K562 (cell line): ENCODE data around the gene LRRC47. TPM values are rescaled to one million over a fixed set of nuclear protein-coding genes. Genes with fewer than 3 reads are reported as not detected.
"Not testable (repeated sequence)": the region's sequence is repeated elsewhere in the genome, so short reads cannot be mapped to it uniquely, and the experiment has no call there.

Experiments used
- ATAC-seq: fragments of 200-7000 bp; cut with Tn5 transposase; 3 replicates; pipeline ENCODE4 v1.9.1; 2020; ENCODE audit warnings: moderate library complexity
- BruUV-seq: library from RNA; stranded (reverse); fragments of 400-500 nt; replicated peaks from 2 replicates; lab custom pipeline; 2021; lab: Mats Ljungman, UMichigan
- CTCF ChIA-PET: fragments of 300-600 bp; formaldehyde crosslinking; extraction: SDS; loops from one replicate; lab custom pipeline; 2021; ENCODE audit warnings: low intra/inter-chr PET ratio; lab: Yijun Ruan, JAX
- POLR2A ChIA-PET: fragments of 300-600, 350-650 bp; sonication (Branson Sonifier 250); formaldehyde crosslinking; extraction: SDS; loops from one replicate; lab custom pipeline; 2021; ENCODE audit warnings: antibody characterized with exemption, inconsistent platforms; lab: Yijun Ruan, JAX
- DNase-seq, 4 experiments: peaks; one replicate each; pipeline versions ENCODE4 v3.0.0 to v3.0.0-alpha.2; 2011 to 2018; ENCODE audit warnings: low spot score in 3 of 4, mixed read lengths in 3 of 4; ENCODE audit errors: extremely low read depth in 1 of 4
- FAIRE-seq: peaks from 2 replicates; lab custom pipeline; 2011; peaks lifted over from hg19 to GRCh38; lab: Jason Lieb, UNC
- H2AFZ ChIP-seq: 2 replicates; pipeline ENCODE4 v1.6.0; 2011; ENCODE audit warnings: low read depth, low read length, control low read depth, inconsistent platforms
- H3K27ac ChIP-seq: fragments of 200-600 bp; 3 replicates; pipeline ENCODE4 v1.8.0; 2011; ENCODE audit warnings: low read depth, mild to moderate bottlenecking, control low read depth, inconsistent platforms, low read length, moderate library complexity, mixed read lengths; ENCODE audit errors: extremely low read depth
- H3K27me3 ChIP-seq, 2 experiments: fragments of 300-600 bp in 1 of 2; 2 replicates in 1 of 2; 3 replicates in 1 of 2; pipeline versions ENCODE4 v1.6.0 to v1.8.0; 2011; ENCODE audit warnings: inconsistent platforms in 2 of 2, low read length in 2 of 2, mild to moderate bottlenecking in 1 of 2, mixed read lengths in 1 of 2, moderate library complexity in 1 of 2; ENCODE audit not compliant: control insufficient read depth in 2 of 2, insufficient read depth in 2 of 2
- H3K36me3 ChIP-seq: fragments of 300-600 bp; 3 replicates; pipeline ENCODE4 v1.8.0; 2011; ENCODE audit warnings: mild to moderate bottlenecking, low read length, inconsistent platforms; ENCODE audit not compliant: control insufficient read depth, insufficient read depth
- H3K4me1 ChIP-seq, 2 experiments: fragments of 200-600 bp in 1 of 2; replicated peaks in 1 of 2; 2 replicates in 1 of 2; 3 replicates in 1 of 2; pipeline versions ENCODE4 v1.5.1 to v1.8.0; 2011; ENCODE audit warnings: inconsistent platforms in 2 of 2, low read length in 2 of 2, mild to moderate bottlenecking in 1 of 2, mixed read lengths in 1 of 2, moderate library complexity in 1 of 2; ENCODE audit not compliant: control insufficient read depth in 2 of 2, insufficient read depth in 2 of 2
- H3K4me2 ChIP-seq: 2 replicates; pipeline ENCODE4 v1.6.1; 2011; ENCODE audit warnings: low read length, control low read depth, inconsistent platforms, mixed read lengths; ENCODE audit not compliant: insufficient read depth
- H3K4me3 ChIP-seq: fragments of 200-600 bp; sonication (generic), shearing (Covaris generic); 2 replicates; pipeline ENCODE4 v1.5.1; 2016; ENCODE audit warnings: control low read depth, inconsistent platforms
- H3K79me2 ChIP-seq: fragments of 200-600 bp; 3 replicates; pipeline ENCODE4 v1.8.0; 2011; ENCODE audit warnings: low read length, inconsistent platforms; ENCODE audit not compliant: control insufficient read depth, insufficient read depth
- H3K9ac ChIP-seq, 2 experiments: 2 replicates each; pipeline versions ENCODE4 v1.6.0 to v1.6.1; 2011; ENCODE audit warnings: low read depth in 2 of 2, low read length in 2 of 2, control low read depth in 1 of 2, inconsistent platforms in 1 of 2, mild to moderate bottlenecking in 1 of 2, mixed read lengths in 1 of 2; ENCODE audit not compliant: insufficient read depth in 1 of 2
- H3K9me1 ChIP-seq: one replicate; pipeline ENCODE4 v1.6.0; 2011; ENCODE audit warnings: inconsistent platforms, mild to moderate bottlenecking, low read length, moderate library complexity; ENCODE audit not compliant: control insufficient read depth, insufficient read depth
- H3K9me3 ChIP-seq: replicated peaks from 2 replicates; pipeline ENCODE4 v1.5.1; 2011; ENCODE audit warnings: low read depth, low read length, inconsistent platforms; ENCODE audit not compliant: control insufficient read depth, insufficient read depth
- H4K20me1 ChIP-seq: replicated peaks from 2 replicates; pipeline ENCODE4 v1.6.1; 2011; ENCODE audit warnings: low read length, inconsistent platforms, mixed read lengths; ENCODE audit not compliant: control insufficient read depth, insufficient read depth
- ATF3 ChIP-seq, 2 experiments: fragments of 450-650 bp in 1 of 2; sonication (generic) in 1 of 2; formaldehyde crosslinking in 1 of 2; IDR thresholded peaks in 1 of 2; conservative IDR thresholded peaks in 1 of 2; 2 replicates each; pipeline versions ENCODE4 v1.6.1 to v1.8.1; 2016 to 2023; ENCODE audit warnings: mild to moderate bottlenecking in 2 of 2, moderate library complexity in 2 of 2, inconsistent platforms in 1 of 2, missing genetic modification reagents in 1 of 2
- ZNF121 ChIP-seq: sonication (generic); formaldehyde crosslinking; conservative IDR thresholded peaks from 2 replicates; pipeline ENCODE4 v1.8.0; 2022; ENCODE audit warnings: missing genetic modification reagents
- WGBS: fragments of 100-300 bp; shearing (Covaris generic); methylation state at CpG from one replicate; pipeline ENCODE4 v1.1.6; 2016; ENCODE audit warnings: low coverage, mixed read lengths; ENCODE audit not compliant: insufficient coverage; ENCODE audit errors: missing lambda C conversion rate; 5-methylcytosine and 5-hydroxymethylcytosine counted together
- in situ Hi-C: fragments of 300-500 bp; cut with MboI; formaldehyde crosslinking; loops from 4 replicates; pipeline ENCODE4 v1.15.0; 2018; ENCODE audit warnings: inconsistent platforms, mixed read lengths
- intact Hi-C: fragments of 100-400 bp; cut with micrococcal nuclease; formaldehyde crosslinking; loops from 2 replicates; pipeline ENCODE4 v1.14.2; 2022
- polyA plus RNA-seq, 8 experiments: library from polyadenylated mRNA; depleted of rRNA in 4 of 8; stranded (reverse) in 5 of 8; unstranded in 3 of 8; fragments of >200 nt; fragmentation: Nextera tagmentation in 2 of 8; fragmentation: Illumina TruSeq in 1 of 8; extraction: Ambion mirVana in 2 of 8; extraction: Trizol in 1 of 8; gene quantifications; 2 replicates each; pipeline versions ENCODE4 v1.2.1 to v1.2.3, GENCODE V29; 2011 to 2014; ENCODE audit warnings: inconsistent platforms in 1 of 8, missing spikeins in 1 of 8
- total RNA-seq, 7 experiments: library from RNA; depleted of rRNA in 6 of 7; stranded (reverse); fragments of >200 nt in 6 of 7; fragmentation: Illumina TruSeq in 2 of 7; extraction: Trizol in 2 of 7; gene quantifications; 2 replicates each; pipeline versions ENCODE4 v1.2.1 to v1.2.3, GENCODE V29; 2011 to 2021; ENCODE audit warnings: low replicate concordance in 1 of 7

LRRC47 gene
- total and polyA plus RNA-seq, 9 of the 15 experiments (the other 6 are each of a cell fraction or from before 2014, with no cell fraction given), result 4.6 to 68.0 (median 35.9) TPM

GRCh38 chr1:3810149-3810761 lies 14.0 kb upstream of the LRRC47 start:
- CTCF ChIA-PET; intact Hi-C loops; in situ Hi-C loops; TF ChIP-seq ATF3 (CRISPR knock-in tag; conservative IDR thresholded peaks at IDR 0.05): not testable (repeated sequence)
- 0 out of 2 replicates have a peak, but pooled peaks have one; percentile 10 for TF ChIP-seq ATF3 (IDR thresholded peaks at IDR 0.05)
- TF ChIP-seq ZNF121 (CRISPR knock-in tag), result peak; percentile 90
- TF ChIP-seq, all 486 proteins: peak for 2; not testable (repeated sequence) for 484
- POLR2A ChIA-PET, result interaction anchor here (0.6 kb wide), 1 partner anchor 184 kb away, joined by 3 read pairs; no protein-coding TSS in a partner anchor
- not testable (repeated sequence) for BruUV-seq, ATAC-seq, FAIRE-seq, H3K4me2 ChIP-seq, H3K4me3 ChIP-seq, H3K27ac ChIP-seq, DNase-seq, H3K79me2 ChIP-seq, H4K20me1 ChIP-seq, H3K9me3 ChIP-seq, H3K36me3 ChIP-seq, H3K9me1 ChIP-seq, H3K9ac ChIP-seq, H3K27me3 ChIP-seq
- 54% methylated on average over 9 of the region's 9 CpGs for WGBS
- Histone ChIP-seq H2AFZ (0 out of 2 replicates have a peak overlapping the region, but pooled peaks have one; percentile 20), H3K4me1 (peaks cover 18 to 22% of the 10 kb centered on the region in 2 experiments; a peak in 4 of 5 replicates)
